Gastrocnemius medialis (tissue), 4 donors: ENCODE results near the gene CRK. TPM values are rescaled to one million over a fixed set of nuclear protein-coding genes. Genes with fewer than 3 reads are reported as not detected.
A peak's percentile ranks its signal among the peaks of the same experiment; 100 is the strongest.

Experiments used
- ATAC-seq, 2 donors: fragments of 150-250 bp; one replicate each; pipeline ENCODE4 v1.9.1; 2016
- DNase-seq, 2 donors: peaks; one replicate each; pipeline ENCODE4 v3.0.0-alpha.2; 2019
- H3K27ac ChIP-seq, 4 donors: fragments of 200-600 bp; sonication (generic); 1 replicate in 1 of 4; 2 replicates in 3 of 4; pipeline ENCODE4 v1.5.1; 2016 to 2018; ENCODE audit warnings: mild to moderate bottlenecking in 2 of 4, moderate library complexity in 1 of 4
- H3K27me3 ChIP-seq, 3 donors: fragments of 200-600 bp; sonication (generic) in 2 of 3; 1 replicate in 1 of 3; 2 replicates in 2 of 3; pipeline versions ENCODE4 v1.5.1 to v1.6.0; 2016 to 2019; ENCODE audit warnings: mild to moderate bottlenecking in 1 of 3, moderate library complexity in 1 of 3
- H3K36me3 ChIP-seq, 2 donors: fragments of 200-600 bp; sonication (generic) in 1 of 2; one replicate each; pipeline ENCODE4 v1.5.1; 2017 to 2018
- H3K4me1 ChIP-seq, 2 donors: fragments of 200-600 bp; sonication (generic) in 1 of 2; one replicate each; pipeline ENCODE4 v1.5.1; 2016 to 2017; ENCODE audit warnings: mild to moderate bottlenecking in 2 of 2
- H3K4me3 ChIP-seq, 4 donors: fragments of 200-600 bp; sonication (generic) in 3 of 4; 1 replicate in 1 of 4; 2 replicates in 3 of 4; pipeline ENCODE4 v1.5.1; 2016 to 2019; ENCODE audit warnings: mild to moderate bottlenecking in 2 of 4
- H3K9me3 ChIP-seq, 3 donors: fragments of 200-600 bp; sonication (generic) in 2 of 3; 1 replicate in 1 of 3; 2 replicates in 2 of 3; pipeline ENCODE4 v1.5.1; 2016 to 2019
- POLR2A ChIP-seq, 2 donors: fragments of 450-650 bp; IDR thresholded peaks; one replicate each; pipeline ENCODE4 v1.6.1; 2017; ENCODE audit warnings: antibody characterized with exemption in 2 of 2, mild to moderate bottlenecking in 2 of 2, moderate library complexity in 2 of 2
- in situ Hi-C, 4 donors: fragments of 200-750 bp; cut with MboI; loops; one replicate each; pipeline versions ENCODE4 v1.15.0 to v1.8.0; 2017; ENCODE audit warnings: low sequenced_read_pairs in 4 of 4
- intact Hi-C: fragments of 100-400 bp; cut with DNase I; formaldehyde crosslinking; loops from one replicate; pipeline ENCODE4 v1.15.1; 2023; ENCODE audit warnings: low total_unique reads
- total RNA-seq, 4 donors: library from RNA; depleted of rRNA; stranded (reverse); fragments of >200 nt; gene quantifications; one replicate each; pipeline versions ENCODE4 v1.1.0 to v1.2.3, GENCODE V29; 2016
- TF ChIP-seq, protein P1 (sequence below), 5 experiments: fragments of 450-650 bp in 3 of 5; fragments of 200-600 bp in 2 of 5; sonication (generic) in 2 of 5; IDR thresholded peaks in 4 of 5; conservative IDR thresholded peaks in 1 of 5; 1 replicate in 4 of 5; 2 replicates in 1 of 5; pipeline ENCODE4 v1.5.1; 2016 to 2019; ENCODE audit warnings: antibody characterized with exemption in 5 of 5, mild to moderate bottlenecking in 3 of 5, moderate library complexity in 3 of 5

The CRK gene
- total RNA-seq, 4 donors from 2014 or later = 48.6 to 64.6 (median 56.7) TPM

GRCh38 chr17:1484676-1485422, 28.8 kb upstream of the CRK start:
- ATAC-seq (peak; percentile 20 to 28), DNase-seq (peak in 1 of 2 donors; percentile 56)
- Histone ChIP-seq H3K27ac (peak overlapping the region; percentile 83 to 92 (median 90)), H3K27me3 (no peaks in the 10 kb centered on the region), H3K9me3 (no peaks in the 10 kb centered on the region), H3K36me3 (peaks cover 0 to 10% of the 10 kb centered on the region in 2 donors), H3K4me3 (peak overlapping the region; percentile 69 to 74 (median 72)), H3K4me1 (peaks cover 28 to 34% of the 10 kb centered on the region in 2 donors)
- no peak for TF ChIP-seq POLR2A (IDR thresholded peaks at IDR 0.05)
- TF ChIP-seq, protein P1, sequence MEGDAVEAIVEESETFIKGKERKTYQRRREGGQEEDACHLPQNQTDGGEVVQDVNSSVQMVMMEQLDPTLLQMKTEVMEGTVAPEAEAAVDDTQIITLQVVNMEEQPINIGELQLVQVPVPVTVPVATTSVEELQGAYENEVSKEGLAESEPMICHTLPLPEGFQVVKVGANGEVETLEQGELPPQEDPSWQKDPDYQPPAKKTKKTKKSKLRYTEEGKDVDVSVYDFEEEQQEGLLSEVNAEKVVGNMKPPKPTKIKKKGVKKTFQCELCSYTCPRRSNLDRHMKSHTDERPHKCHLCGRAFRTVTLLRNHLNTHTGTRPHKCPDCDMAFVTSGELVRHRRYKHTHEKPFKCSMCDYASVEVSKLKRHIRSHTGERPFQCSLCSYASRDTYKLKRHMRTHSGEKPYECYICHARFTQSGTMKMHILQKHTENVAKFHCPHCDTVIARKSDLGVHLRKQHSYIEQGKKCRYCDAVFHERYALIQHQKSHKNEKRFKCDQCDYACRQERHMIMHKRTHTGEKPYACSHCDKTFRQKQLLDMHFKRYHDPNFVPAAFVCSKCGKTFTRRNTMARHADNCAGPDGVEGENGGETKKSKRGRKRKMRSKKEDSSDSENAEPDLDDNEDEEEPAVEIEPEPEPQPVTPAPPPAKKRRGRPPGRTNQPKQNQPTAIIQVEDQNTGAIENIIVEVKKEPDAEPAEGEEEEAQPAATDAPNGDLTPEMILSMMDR (IDR thresholded peaks at IDR 0.05 in 4 of 5, conservative IDR thresholded peaks at IDR 0.05 in 1 of 5) = peak in 2 of 5 experiments; percentile 11 to 17
- in situ Hi-C loops = no loop called here
- intact Hi-C loops = loop anchor here (2.0 kb wide), 2 partner anchors 14 to 28 kb away; partner anchors contain the start of gene CRK

DNA sequence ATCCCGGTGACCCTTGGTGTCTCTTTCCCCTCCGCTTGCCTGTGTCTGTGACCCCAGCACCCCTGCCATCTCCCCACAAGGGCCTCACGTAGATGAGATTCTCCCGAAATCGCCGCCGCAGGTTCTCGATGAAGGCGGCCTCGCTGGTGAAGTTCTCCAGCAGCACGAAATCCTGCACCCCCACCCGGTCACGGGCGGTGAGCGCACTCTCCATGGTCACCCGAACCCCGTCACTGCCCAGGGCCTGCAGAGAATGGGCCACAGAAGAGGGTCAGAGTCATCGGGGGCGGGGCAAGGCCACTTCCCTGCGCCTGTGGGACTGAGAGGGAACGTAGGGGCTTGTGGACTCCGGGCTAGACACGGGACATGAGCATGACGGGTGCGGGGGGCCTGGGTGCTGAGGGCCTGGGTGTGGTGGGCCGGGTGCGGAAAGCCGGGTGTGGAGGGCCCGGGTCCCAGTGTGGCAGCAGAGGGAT, 28.1 kb upstream of the CRK start:
- in situ Hi-C loops = no loop called here
- peak overlapping the region; percentile 83 to 92 (median 90) for H3K27ac ChIP-seq
- H3K4me3 ChIP-seq = no peak overlapping the region
- peaks cover 0 to 14% of the 10 kb centered on the region in 2 donors for H3K36me3 ChIP-seq
- intact Hi-C loops = loop anchor here (2.0 kb wide), 2 partner anchors 13 to 27 kb away; partner anchors contain the start of gene CRK
- DNase-seq = no peak
- ATAC-seq = no peak
- TF ChIP-seq, protein P1 (IDR thresholded peaks at IDR 0.05 in 4 of 5, conservative IDR thresholded peaks at IDR 0.05 in 1 of 5) = no peak
- no peak for TF ChIP-seq POLR2A (IDR thresholded peaks at IDR 0.05)
- no peaks in the 10 kb centered on the region for H3K27me3 ChIP-seq
- H3K4me1 ChIP-seq = peaks cover 27 to 33% of the 10 kb centered on the region in 2 donors
- H3K9me3 ChIP-seq = no peaks in the 10 kb centered on the region

- peak overlapping the region; percentile 46 to 92 (median 60) for H3K27ac ChIP-seq
- peaks cover 19 to 22% of the 10 kb centered on the region in 2 donors for H3K4me1 ChIP-seq
- H3K27me3 ChIP-seq = no peaks in the 10 kb centered on the region
- in situ Hi-C loops = no loop called here
- ATAC-seq = no peak
- no peak overlapping the region for H3K4me3 ChIP-seq
- peaks cover 0 to 22% of the 10 kb centered on the region in 2 donors for H3K36me3 ChIP-seq
- no peak for DNase-seq
- TF ChIP-seq, protein P1 (IDR thresholded peaks at IDR 0.05 in 4 of 5, conservative IDR thresholded peaks at IDR 0.05 in 1 of 5) = no peak
- no peak for TF ChIP-seq POLR2A (IDR thresholded peaks at IDR 0.05)
- intact Hi-C loops = no loop called here
- no peaks in the 10 kb centered on the region for H3K9me3 ChIP-seq
Observed at GRCh38 chr17:1482680-1483079, 26.6 kb upstream of the CRK start.

GRCh38 chr17:1481736-1482135, 25.7 kb upstream of the CRK start:
- H3K27me3 ChIP-seq = no peaks in the 10 kb centered on the region
- peaks cover 9 to 16% of the 10 kb centered on the region in 2 donors for H3K4me1 ChIP-seq
- TF ChIP-seq, protein P1 (IDR thresholded peaks at IDR 0.05 in 4 of 5, conservative IDR thresholded peaks at IDR 0.05 in 1 of 5) = no peak
- TF ChIP-seq POLR2A (IDR thresholded peaks at IDR 0.05) = no peak
- in situ Hi-C loops = no loop called here
- DNase-seq (no peak), ATAC-seq (no peak)
- peak overlapping the region in 2 of 4 donors; percentile 47 to 92 for H3K27ac ChIP-seq
- intact Hi-C loops = no loop called here
- no peaks in the 10 kb centered on the region for H3K9me3 ChIP-seq
- no peak overlapping the region for H3K4me3 ChIP-seq
- peaks cover 0 to 27% of the 10 kb centered on the region in 2 donors for H3K36me3 ChIP-seq
